Fibroblast of skin of back (primary cell): ENCODE results near the gene SCARF1.

Source experiments
- DNase-seq: peaks from one replicate; pipeline ENCODE4 v3.0.0-alpha.2; 2013

The SCARF1 gene

GRCh38 chr17:1598399-1599095, 47.0 kb downstream of the SCARF1 start:
- no peak for DNase-seq

GRCh38 chr17:1597861-1598342, 47.6 kb downstream of the SCARF1 start:
- no peak for DNase-seq

GRCh38 chr17:1593630-1593931, 52.0 kb downstream of the SCARF1 start:
- no peak for DNase-seq

GRCh38 chr17:1592751-1593629, 52.5 kb downstream of the SCARF1 start:
- no peak for DNase-seq

GRCh38 chr17:1591474-1592090, 54.0 kb downstream of the SCARF1 start:
- DNase-seq = no peak

- no peak for DNase-seq
Measured at GRCh38 chr17:1590747-1591473, 54.6 kb downstream of the SCARF1 start.

- peak; percentile 84 for DNase-seq
Measured at GRCh38 chr17:1590029-1590746, 55.3 kb downstream of the SCARF1 start.

- peak; percentile 42 for DNase-seq
Measured at GRCh38 chr17:1588821-1589585, 56.5 kb downstream of the SCARF1 start.

- DNase-seq = no peak
Measured at GRCh38 chr17:1584167-1584566, 61.4 kb downstream of the SCARF1 start.
